Activated CD8-positive, alpha-beta T cell treated with anti-CD3 and anti-CD28 coated beads, Interleukin-2, amount 10 ng/mL, durations not matched to agents 7 days and 5 days (primary cell): ENCODE measurements around the gene FKBP5. TPM values are rescaled to one million over a fixed set of nuclear protein-coding genes. Genes with fewer than 3 reads are reported as not detected.

Source experiments
- ATAC-seq: fragments of 150-1000 bp; cut with Tn5 transposase; one replicate; pipeline ENCODE4 v1.10.0; 2021; ENCODE audit warnings: moderate library complexity
- CTCF ChIA-PET: fragments of 350-600 bp; sonication (Branson Sonifier 250); formaldehyde crosslinking; loops from one replicate; lab custom pipeline; 2021; ENCODE audit warnings: antibody characterized with exemption; lab: Charles Lee
- POLR2A ChIA-PET: fragments of 350-600 bp; sonication (Branson Sonifier 250); formaldehyde crosslinking; loops from one replicate; lab custom pipeline; 2021; ENCODE audit warnings: antibody characterized with exemption; lab: Charles Lee
- DNase-seq: peaks from one replicate; pipeline ENCODE4 v3.0.0-alpha.2; 2020
- H3K27ac Mint-ChIP-seq: one replicate; pipeline ENCODE4 v1.8.0; 2021; ENCODE audit warnings: mild to moderate bottlenecking, mixed read lengths
- H3K27me3 Mint-ChIP-seq: one replicate; pipeline ENCODE4 v1.8.0; 2021; ENCODE audit warnings: low read depth, mixed read lengths
- H3K36me3 Mint-ChIP-seq: one replicate; pipeline ENCODE4 v1.8.0; 2021; ENCODE audit warnings: low read depth, mixed read lengths
- H3K4me1 Mint-ChIP-seq: one replicate; pipeline ENCODE4 v1.8.0; 2021; ENCODE audit warnings: low read depth, mixed read lengths
- H3K4me3 Mint-ChIP-seq: one replicate; pipeline ENCODE4 v1.8.0; 2021; ENCODE audit warnings: mild to moderate bottlenecking, mixed read lengths
- H3K9me3 Mint-ChIP-seq: one replicate; pipeline ENCODE4 v1.8.0; 2022; ENCODE audit warnings: mixed read lengths; ENCODE audit not compliant: insufficient read depth
- total RNA-seq, 2 experiments: library from RNA; stranded (reverse); gene quantifications; one replicate each; pipeline ENCODE4 v1.2.3, GENCODE V29; 2021

FKBP5 gene
- total RNA-seq, 2 experiments from 2014 or later: 78.7 to 79.5 TPM

DNA sequence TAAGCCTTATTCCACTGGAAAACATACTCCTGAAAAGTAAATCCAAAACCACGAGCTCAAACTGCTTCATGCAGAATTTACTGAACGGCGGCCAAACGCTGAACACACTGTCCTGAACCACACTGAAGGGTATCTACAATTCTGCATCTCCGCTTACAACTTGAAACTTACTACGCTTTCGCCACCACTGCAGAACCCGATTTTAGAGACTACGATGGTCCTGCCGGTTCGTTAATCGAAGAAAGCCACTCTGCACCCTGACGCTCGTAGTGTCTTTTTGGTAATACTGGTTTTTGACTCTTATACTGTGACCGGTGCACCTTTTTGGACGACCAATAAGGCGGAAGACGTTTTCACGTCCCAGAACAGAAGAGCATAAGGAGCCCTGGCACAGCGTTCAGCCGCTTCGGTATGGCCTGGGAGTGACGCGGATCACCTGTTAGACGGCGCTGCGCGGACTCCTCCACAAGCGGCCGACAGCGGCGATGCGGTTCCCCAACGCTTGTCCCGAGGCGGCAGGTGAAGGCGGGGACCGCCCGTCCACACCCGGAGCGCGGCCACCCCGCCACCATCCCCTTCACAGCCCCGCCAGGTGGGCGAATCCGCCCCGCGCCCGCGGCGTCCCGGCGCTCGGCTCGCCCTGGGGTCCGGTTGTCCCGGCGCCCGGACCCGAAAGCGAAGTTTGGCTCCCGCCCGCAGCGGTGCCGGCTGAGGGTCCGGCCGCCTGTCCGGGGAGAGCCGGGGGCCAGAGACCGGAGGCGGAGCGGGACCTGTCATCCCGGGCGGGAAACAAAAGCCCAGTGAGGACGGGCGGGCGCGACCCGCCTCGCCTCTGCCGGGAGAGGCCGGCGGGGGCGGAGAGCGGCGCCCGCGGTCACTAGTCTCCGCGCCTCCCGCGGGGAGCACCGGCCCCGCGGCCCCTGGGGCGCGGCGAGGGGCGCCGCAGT lies 784 bp downstream of the FKBP5 start:
- no peaks in the 10 kb centered on the region for H3K27me3 Mint-ChIP-seq
- H3K36me3 Mint-ChIP-seq: peaks cover 9% of the 10 kb centered on the region
- peaks cover 14% of the 10 kb centered on the region for H3K4me1 Mint-ChIP-seq
- H3K4me3 Mint-ChIP-seq: peak overlapping the region; percentile 87
- CTCF ChIA-PET: interaction anchor here (0.6 to 3.8 kb wide), 20 partner anchors 9 to 166 kb away, joined by 3 to 47 read pairs (median 4); partner anchors contain the start of gene ARMC12
- DNase-seq (peak; percentile 74), ATAC-seq (peak; percentile 54)
- peaks cover 4% of the 10 kb centered on the region for H3K9me3 Mint-ChIP-seq
- POLR2A ChIA-PET: interaction anchor here (0.7 to 2.1 kb wide), 12 partner anchors 9 to 86 kb away, joined by 3 to 8 read pairs (median 4); partner anchors contain the start of gene ARMC12
- H3K27ac Mint-ChIP-seq: peak overlapping the region; percentile 88

DNA sequence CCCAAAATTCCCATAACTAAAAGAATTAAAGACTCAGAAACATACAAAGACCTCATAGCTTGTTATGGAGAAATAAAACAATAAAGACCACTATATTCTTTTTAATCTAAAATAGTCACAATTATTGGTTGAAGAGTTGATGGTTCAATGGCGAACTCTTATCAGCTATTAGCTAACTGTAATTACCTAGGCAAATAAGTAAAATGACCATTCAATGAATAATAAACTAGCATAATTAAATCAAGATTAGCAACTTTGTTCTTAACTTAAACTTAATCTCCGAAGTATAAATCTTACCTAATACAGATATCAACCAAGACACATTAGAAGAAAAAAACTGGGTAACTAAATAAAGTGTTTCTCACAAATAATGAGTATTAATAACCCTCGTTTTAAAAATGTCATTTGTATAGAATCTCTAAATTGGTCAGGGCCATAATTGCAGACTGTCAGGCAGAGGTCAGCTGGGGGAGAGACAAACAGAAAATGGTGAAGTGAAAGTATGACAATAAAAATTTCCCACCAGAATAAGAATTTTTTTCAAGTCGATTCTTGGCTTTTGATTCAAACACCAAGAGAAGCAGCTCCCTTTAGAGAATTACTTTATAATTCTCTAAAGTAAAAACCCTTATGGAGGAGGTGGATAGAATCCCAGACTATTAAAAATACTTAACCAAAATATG lies 1.7 kb downstream of the FKBP5 start:
- ChIA-PET CTCF (interaction anchor here (0.6 to 3.8 kb wide), 19 partner anchors 8 to 165 kb away, joined by 3 to 47 read pairs (median 4); partner anchors contain the start of gene ARMC12), POLR2A (interaction anchor here (0.7 to 2.1 kb wide), 13 partner anchors 8 to 85 kb away, joined by 3 to 8 read pairs (median 4); partner anchors contain the start of gene ARMC12)
- ATAC-seq (no peak), DNase-seq (no peak)
- Mint-ChIP-seq H3K9me3 (peaks cover 4% of the 10 kb centered on the region), H3K27me3 (no peaks in the 10 kb centered on the region), H3K4me3 (peak overlapping the region; percentile 87), H3K27ac (peak overlapping the region; percentile 88), H3K36me3 (peaks cover 15% of the 10 kb centered on the region), H3K4me1 (peaks cover 21% of the 10 kb centered on the region)

DNA sequence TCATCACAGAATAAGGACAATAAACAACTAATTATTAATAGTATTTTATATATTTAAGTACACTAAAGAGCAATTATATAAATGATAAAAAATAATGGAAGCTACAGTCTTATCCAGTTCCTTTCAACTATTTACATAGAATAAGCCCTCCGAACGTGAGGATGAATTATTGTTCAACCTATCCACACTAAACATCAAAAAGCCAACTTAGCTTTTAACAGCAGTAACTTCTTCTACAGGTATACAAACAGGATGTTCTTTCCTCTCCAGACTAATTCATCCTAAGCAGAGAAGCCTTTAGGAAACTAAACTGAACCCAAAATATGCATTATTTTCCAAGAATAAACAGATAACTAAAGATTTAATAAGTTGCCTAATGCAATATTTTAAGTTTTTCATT lies 2.3 kb downstream of the FKBP5 start:
- H3K36me3 Mint-ChIP-seq: peaks cover 18% of the 10 kb centered on the region
- DNase-seq: no peak
- H3K9me3 Mint-ChIP-seq: peaks cover 4% of the 10 kb centered on the region
- H3K4me3 Mint-ChIP-seq: peak overlapping the region; percentile 87
- no peak overlapping the region for H3K27ac Mint-ChIP-seq
- ChIA-PET POLR2A (interaction anchor here (0.9 to 2.1 kb wide), 9 partner anchors 13 to 85 kb away, joined by 3 to 8 read pairs (median 5); partner anchors contain the start of gene ARMC12), CTCF (interaction anchor here (0.7 to 3.8 kb wide), 16 partner anchors 7 to 288 kb away, joined by 3 to 47 read pairs (median 5); partner anchors contain the start of gene ARMC12)
- peaks cover 25% of the 10 kb centered on the region for H3K4me1 Mint-ChIP-seq
- no peaks in the 10 kb centered on the region for H3K27me3 Mint-ChIP-seq
- no peak for ATAC-seq

DNA sequence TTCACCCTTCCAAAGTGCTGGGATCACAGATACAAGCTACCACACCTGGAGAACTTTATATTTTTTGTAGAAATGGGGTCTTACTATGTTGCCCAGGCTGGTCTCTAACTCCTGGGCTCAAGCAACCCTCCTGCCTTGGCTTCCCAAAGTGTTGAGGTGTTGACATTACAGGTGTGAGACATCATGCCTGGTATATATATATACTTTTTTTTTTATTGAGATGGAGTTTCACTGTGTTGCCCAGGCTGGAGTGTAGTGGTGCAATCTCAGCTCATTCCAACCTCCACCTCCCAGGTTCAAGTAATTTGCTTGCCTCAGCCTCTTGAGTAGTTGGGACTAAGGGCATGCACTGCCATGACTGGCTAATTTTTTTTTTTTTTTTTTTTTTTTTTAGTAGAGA lies 5.4 kb downstream of the FKBP5 start:
- Mint-ChIP-seq H3K27me3 (no peaks in the 10 kb centered on the region), H3K4me1 (peaks cover 36% of the 10 kb centered on the region), H3K27ac (no peak overlapping the region), H3K36me3 (peaks cover 42% of the 10 kb centered on the region), H3K4me3 (no peak overlapping the region), H3K9me3 (peaks cover 4% of the 10 kb centered on the region)
- ATAC-seq: no peak
- ChIA-PET POLR2A (interaction anchor here (0.6 to 1.4 kb wide), 4 partner anchors 9 to 80 kb away, joined by 3 to 5 read pairs (median 4); no protein-coding TSS in a partner anchor), CTCF (interaction anchor here (0.8 to 6.8 kb wide), 5 partner anchors 17 to 99 kb away, joined by 3 to 55 read pairs (median 3); partner anchors contain the start of gene ARMC12)
- no peak for DNase-seq

DNA sequence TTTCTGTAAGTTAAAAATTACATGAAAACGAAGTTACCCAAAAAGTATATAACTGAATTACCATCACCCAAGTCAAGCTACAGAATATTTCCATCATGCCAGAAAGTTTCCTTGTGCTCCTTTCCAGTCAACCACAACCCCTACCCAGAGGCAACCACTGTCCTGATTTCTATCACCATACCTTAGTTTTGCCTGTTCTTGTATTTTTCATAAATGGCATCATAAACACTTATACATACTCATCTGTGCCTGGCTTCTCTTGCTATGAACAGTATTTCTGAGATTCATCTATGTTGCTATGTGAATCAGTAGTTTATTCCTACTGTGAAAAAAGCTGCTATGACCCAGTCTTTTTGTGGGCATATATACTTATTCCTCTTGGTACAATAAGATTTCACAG lies 7.4 kb downstream of the FKBP5 start:
- Mint-ChIP-seq H3K27ac (no peak overlapping the region), H3K4me1 (peaks cover 47% of the 10 kb centered on the region), H3K9me3 (peaks cover 4% of the 10 kb centered on the region), H3K36me3 (peaks cover 44% of the 10 kb centered on the region), H3K4me3 (no peak overlapping the region), H3K27me3 (no peaks in the 10 kb centered on the region)
- CTCF ChIA-PET: interaction anchor here (1.0 to 6.8 kb wide), 7 partner anchors 12 to 97 kb away, joined by 3 to 55 read pairs (median 7); partner anchors contain the start of gene ARMC12
- POLR2A ChIA-PET: interaction anchor here (0.6 to 0.7 kb wide), 2 partner anchors 57 to 912 kb away, joined by 3 to 4 read pairs; no protein-coding TSS in a partner anchor
- ATAC-seq (peak; percentile 35), DNase-seq (no peak)

DNA sequence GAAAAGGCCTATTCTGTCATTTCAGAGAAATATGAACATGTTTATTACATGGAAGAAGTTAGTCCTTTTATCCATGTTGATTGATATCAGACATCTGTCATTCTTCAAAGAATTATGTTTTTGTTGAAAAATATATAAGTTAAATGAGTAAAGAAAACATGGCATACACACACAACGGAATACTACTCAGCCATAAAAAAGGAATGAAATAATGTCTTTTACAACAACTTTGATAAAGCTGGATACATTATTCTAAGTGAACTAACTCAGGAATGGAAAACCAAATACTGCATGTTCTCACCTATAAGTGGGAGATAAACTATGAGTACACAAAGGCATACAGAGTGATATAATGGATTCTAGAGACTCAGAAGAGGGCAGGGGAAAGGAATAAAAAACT lies 9.3 kb downstream of the FKBP5 start:
- ChIA-PET POLR2A (no interaction called here), CTCF (interaction anchor here (1.2 to 6.8 kb wide), 5 partner anchors 8 to 95 kb away, joined by 3 to 55 read pairs (median 7); partner anchors contain the start of gene ARMC12)
- Mint-ChIP-seq H3K36me3 (peaks cover 45% of the 10 kb centered on the region), H3K27ac (no peak overlapping the region), H3K9me3 (peaks cover under 1% of the 10 kb centered on the region), H3K4me3 (no peak overlapping the region), H3K4me1 (peaks cover 55% of the 10 kb centered on the region), H3K27me3 (no peaks in the 10 kb centered on the region)
- DNase-seq (no peak), ATAC-seq (no peak)

DNA sequence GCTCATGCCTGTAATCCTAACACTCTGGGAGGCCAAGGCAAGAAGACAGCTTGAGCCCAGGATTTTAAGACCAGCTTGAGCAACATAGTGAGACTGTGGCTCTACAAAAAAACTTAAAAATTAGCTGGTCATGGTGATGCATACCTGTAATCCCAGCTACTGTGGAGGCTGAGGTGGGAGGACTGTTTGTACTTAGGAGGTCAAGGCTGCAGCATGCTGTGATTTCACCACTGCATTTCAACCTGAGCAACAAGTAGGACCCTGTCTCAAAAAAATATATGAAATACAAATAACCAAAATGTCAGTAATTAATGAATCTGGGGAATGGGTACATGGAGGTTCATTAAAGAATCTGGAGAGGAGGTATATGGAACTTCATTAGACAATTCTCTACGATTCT lies 9.9 kb downstream of the FKBP5 start:
- CTCF ChIA-PET: interaction anchor here (0.6 to 6.8 kb wide), 10 partner anchors 8 to 95 kb away, joined by 3 to 55 read pairs (median 3); partner anchors contain the start of gene ARMC12
- no peaks in the 10 kb centered on the region for H3K27me3 Mint-ChIP-seq
- ATAC-seq: no peak

DNA sequence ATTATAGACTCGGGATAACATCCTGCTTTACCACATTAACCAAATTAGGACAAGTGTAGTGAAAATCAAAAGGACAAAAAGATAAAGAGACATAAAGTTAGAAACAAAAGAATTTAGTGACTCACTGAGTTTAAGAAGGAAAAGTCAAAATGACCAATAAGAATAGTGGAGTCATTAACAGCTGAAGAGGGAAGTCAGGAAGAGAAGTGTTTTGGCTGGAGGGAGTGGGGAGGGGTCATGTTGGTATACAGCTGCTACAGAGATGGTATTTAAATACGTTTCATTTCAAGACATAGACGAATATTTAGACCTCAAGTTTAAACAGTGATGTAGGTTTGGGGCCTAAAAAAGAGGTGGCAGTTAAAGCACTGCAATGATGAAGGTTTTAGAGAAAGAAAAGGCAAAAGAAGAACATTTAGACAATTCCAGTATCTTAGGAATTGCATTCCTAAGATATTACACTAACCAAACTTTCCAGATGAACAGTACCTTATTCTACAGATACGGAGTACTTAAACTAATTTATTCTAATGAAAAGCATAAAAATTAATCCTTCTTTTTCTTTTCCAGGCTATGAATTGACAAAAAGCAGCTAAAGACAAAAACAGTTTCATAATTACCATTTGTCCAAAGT lies 10.6 kb downstream of the FKBP5 start:
- Mint-ChIP-seq H3K27me3 (no peaks in the 10 kb centered on the region), H3K27ac (peak overlapping the region; percentile 54), H3K4me1 (peaks cover 66% of the 10 kb centered on the region), H3K9me3 (no peaks in the 10 kb centered on the region), H3K36me3 (peaks cover 49% of the 10 kb centered on the region), H3K4me3 (no peak overlapping the region)
- ChIA-PET CTCF (interaction anchor here (0.9 to 6.8 kb wide), 10 partner anchors 9 to 88 kb away, joined by 3 to 55 read pairs (median 3); partner anchors contain the start of gene ARMC12), POLR2A (interaction anchor here (0.7 to 1.7 kb wide), 4 partner anchors 9 to 54 kb away, joined by 3 read pairs; partner anchors contain the start of gene FKBP5)
- no peak for ATAC-seq
- DNase-seq: no peak

More for the DNA sequence above, 9.9 kb downstream of the FKBP5 start:
- POLR2A ChIA-PET: interaction anchor here (0.7 to 1.0 kb wide), 2 partner anchors 9 to 10 kb away, joined by 3 read pairs; partner anchors contain the start of gene FKBP5
- Mint-ChIP-seq H3K27ac (no peak overlapping the region), H3K9me3 (no peaks in the 10 kb centered on the region), H3K4me1 (peaks cover 61% of the 10 kb centered on the region), H3K4me3 (no peak overlapping the region), H3K36me3 (peaks cover 48% of the 10 kb centered on the region)
- no peak for DNase-seq

DNA sequence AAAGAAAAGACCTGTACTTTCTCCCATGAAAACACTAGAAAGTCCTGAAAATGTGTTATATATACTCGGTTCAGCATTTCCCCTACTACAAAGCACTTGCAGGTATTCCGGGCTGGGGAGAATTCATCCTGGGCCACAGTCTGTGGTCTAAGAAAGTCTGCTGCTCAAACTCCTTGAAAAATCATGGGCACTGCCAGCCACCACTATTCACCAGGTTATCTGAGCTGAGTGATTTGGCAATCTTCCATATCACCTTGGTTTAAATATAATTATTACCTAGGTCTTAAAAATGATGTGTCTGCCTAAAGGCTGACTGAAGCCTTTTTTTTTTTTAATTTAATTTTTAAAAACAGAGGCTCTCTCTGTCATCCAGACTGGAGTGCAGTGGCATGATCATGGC lies 11.3 kb downstream of the FKBP5 start:
- Mint-ChIP-seq H3K4me1 (peaks cover 66% of the 10 kb centered on the region), H3K27me3 (no peaks in the 10 kb centered on the region), H3K36me3 (peaks cover 49% of the 10 kb centered on the region), H3K27ac (no peak overlapping the region), H3K9me3 (no peaks in the 10 kb centered on the region), H3K4me3 (no peak overlapping the region)
- ChIA-PET CTCF (interaction anchor here (1.3 to 6.8 kb wide), 5 partner anchors 8 to 75 kb away, joined by 3 to 55 read pairs (median 4); partner anchors contain the start of gene ARMC12), POLR2A (interaction anchor here (0.7 to 1.7 kb wide), 2 partner anchors 33 to 55 kb away, joined by 3 read pairs; no protein-coding TSS in a partner anchor)
- ATAC-seq (no peak), DNase-seq (no peak)

DNA sequence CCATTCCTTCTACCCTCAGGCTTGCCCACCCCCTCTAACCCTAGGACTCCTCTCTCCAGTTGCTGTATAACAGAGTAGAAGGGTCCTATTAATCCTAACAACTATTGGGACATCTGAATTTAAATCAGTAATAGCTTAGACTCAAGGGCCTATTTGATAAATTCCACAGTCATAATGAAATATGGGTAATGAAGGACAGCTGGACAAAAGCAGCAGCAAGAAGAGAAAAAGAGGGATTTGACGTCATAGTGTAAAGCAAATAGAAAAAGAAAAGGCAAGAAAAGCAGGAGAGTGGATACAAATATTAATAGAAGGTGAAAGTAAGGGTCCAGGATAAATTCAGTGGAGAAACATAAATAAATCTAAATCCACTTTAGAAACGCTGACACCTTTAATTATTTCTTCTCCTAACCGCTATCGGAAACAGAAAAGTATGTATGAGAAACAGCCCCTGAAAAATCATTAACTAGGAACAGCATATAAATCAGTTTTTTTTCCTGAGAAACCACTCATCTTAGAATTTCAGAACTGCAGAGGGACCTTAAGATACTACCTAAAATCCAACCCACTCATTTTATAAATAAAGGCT lies 12.8 kb downstream of the FKBP5 start:
- H3K36me3 Mint-ChIP-seq: peaks cover 38% of the 10 kb centered on the region
- ChIA-PET POLR2A (no interaction called here), CTCF (interaction anchor here (2.9 kb wide), 1 partner anchor 61 kb away, joined by 20 read pairs; the partner anchor contains the start of gene ARMC12)
- no peaks in the 10 kb centered on the region for H3K27me3 Mint-ChIP-seq
- H3K4me1 Mint-ChIP-seq: peaks cover 60% of the 10 kb centered on the region
- DNase-seq: no peak
- H3K27ac Mint-ChIP-seq: no peak overlapping the region
- no peak for ATAC-seq
- no peak overlapping the region for H3K4me3 Mint-ChIP-seq
- H3K9me3 Mint-ChIP-seq: no peaks in the 10 kb centered on the region
